Neural cell (in vitro differentiated cells): ENCODE results near the gene CHP2. TPM values are rescaled to one million over a fixed set of nuclear protein-coding genes. Genes with fewer than 3 reads are reported as not detected.

Experiments
- H2AFZ ChIP-seq: fragments of 200-600, 300-800 bp; sonication (generic), shearing (Covaris generic); 2 replicates; pipeline ENCODE4 v1.6.0; 2014; ENCODE audit warnings: low read depth, mild to moderate bottlenecking, antibody characterized with exemption, low read length, moderate library complexity
- H3F3A ChIP-seq: fragments of 200-600 bp; shearing (Covaris generic); 2 replicates; pipeline ENCODE4 v1.6.1; 2016; ENCODE audit warnings: mild to moderate bottlenecking, moderate library complexity, mixed read lengths, antibody characterized with exemption, low read length; ENCODE audit not compliant: insufficient read depth, poor library complexity, severe bottlenecking
- H3K27ac ChIP-seq: fragments of 200-600, 300-800 bp; sonication (generic), shearing (Covaris generic); 2 replicates; pipeline ENCODE4 v1.5.1; 2014; ENCODE audit warnings: mild to moderate bottlenecking, low read length, moderate library complexity
- H3K27me3 ChIP-seq: fragments of 300-800, 200-600 bp; sonication (generic), shearing (Covaris generic); 2 replicates; pipeline ENCODE4 v1.6.0; 2014; ENCODE audit warnings: mild to moderate bottlenecking, low read depth, low read length, moderate library complexity; ENCODE audit not compliant: insufficient read depth
- H3K36me3 ChIP-seq: fragments of 300-800, 200-600 bp; sonication (generic), shearing (Covaris generic); 2 replicates; pipeline ENCODE4 v1.5.1; 2014; ENCODE audit warnings: mild to moderate bottlenecking, antibody characterized with exemption, low read length, moderate library complexity; ENCODE audit not compliant: insufficient read depth
- H3K4me2 ChIP-seq: fragments of 300-800, 200-600 bp; sonication (generic), shearing (Covaris generic); 2 replicates; pipeline ENCODE4 v1.6.0; 2014; ENCODE audit warnings: mild to moderate bottlenecking, low read length
- H3K4me3 ChIP-seq: fragments of 300-800, 200-600 bp; sonication (generic), shearing (Covaris generic); 2 replicates; pipeline ENCODE4 v1.5.1; 2014; ENCODE audit warnings: mild to moderate bottlenecking, low read length, moderate library complexity
- H3K79me2 ChIP-seq: fragments of 200-600 bp; shearing (Covaris generic); replicated peaks from 2 replicates; pipeline ENCODE4 v1.6.0; 2014; ENCODE audit warnings: mild to moderate bottlenecking, low read length, moderate library complexity; ENCODE audit not compliant: insufficient read depth
- H3K9ac ChIP-seq: fragments of 300-800, 200-600 bp; sonication (generic), shearing (Covaris generic); 2 replicates; pipeline ENCODE4 v1.6.1; 2016; ENCODE audit warnings: mild to moderate bottlenecking, low read length, mixed read lengths
- H3K9me2 ChIP-seq: fragments of 200-600 bp; shearing (Covaris generic); 2 replicates; pipeline ENCODE4 v1.6.1; 2016; ENCODE audit warnings: mild to moderate bottlenecking, low read length, mixed read lengths; ENCODE audit not compliant: insufficient read depth
- H3K9me3 ChIP-seq: fragments of 200-600, 300-800 bp; sonication (generic), shearing (Covaris generic); 2 replicates; pipeline ENCODE4 v1.6.1; 2016; ENCODE audit warnings: mild to moderate bottlenecking, mixed run types, low read length, moderate library complexity, mixed read lengths
- H4K20me1 ChIP-seq: fragments of 200-600 bp; shearing (Covaris generic); 2 replicates; pipeline ENCODE4 v1.6.1; 2016; ENCODE audit warnings: mild to moderate bottlenecking, mixed run types; ENCODE audit not compliant: insufficient read depth
- EP300 ChIP-seq: fragments of 450-650 bp; conservative IDR thresholded peaks from 2 replicates; pipeline ENCODE4 v1.6.1; 2014; ENCODE audit warnings: antibody characterized with exemption, mild to moderate bottlenecking, moderate library complexity; ENCODE audit not compliant: poor library complexity, severe bottlenecking
- EZH2 ChIP-seq: fragments of 200-600, 300-800 bp; shearing (Covaris generic), sonication (generic); IDR thresholded peaks from 2 replicates; pipeline ENCODE4 v1.6.1; 2014; ENCODE audit warnings: antibody characterized with exemption, low read length, borderline replicate concordance, mild to moderate bottlenecking; ENCODE audit not compliant: insufficient read depth, poor library complexity, severe bottlenecking
- MXI1 ChIP-seq: fragments of 450-650 bp; conservative IDR thresholded peaks from 2 replicates; pipeline ENCODE4 v1.6.1; 2014; ENCODE audit warnings: antibody characterized with exemption, mild to moderate bottlenecking; ENCODE audit not compliant: poor library complexity, severe bottlenecking
- POLR2AphosphoS5 ChIP-seq: IDR thresholded peaks from 2 replicates; pipeline ENCODE4 v1.6.1; 2012
- RAD21 ChIP-seq: fragments of 450-650 bp; conservative IDR thresholded peaks from 2 replicates; pipeline ENCODE4 v1.6.1; 2014; ENCODE audit warnings: antibody characterized with exemption, mild to moderate bottlenecking, moderate library complexity
- REST ChIP-seq: IDR thresholded peaks from 2 replicates; pipeline ENCODE4 v1.6.1; 2012; ENCODE audit warnings: borderline replicate concordance
- SMC3 ChIP-seq: fragments of 450-650 bp; conservative IDR thresholded peaks from 2 replicates; pipeline ENCODE4 v1.6.1; 2014; ENCODE audit warnings: antibody characterized with exemption, mild to moderate bottlenecking, moderate library complexity; ENCODE audit not compliant: poor library complexity
- TAF1 ChIP-seq: IDR thresholded peaks from 2 replicates; pipeline ENCODE4 v1.6.1; 2012; ENCODE audit warnings: low read depth
- polyA plus RNA-seq: library from polyadenylated mRNA; depleted of rRNA; stranded (reverse); fragments of >200 nt; gene quantifications from 2 replicates; pipeline ENCODE4 v1.2.3, GENCODE V29; 2014
- TF ChIP-seq, protein P1 (sequence below): fragments of 450-650 bp; IDR thresholded peaks from 2 replicates; pipeline ENCODE4 v1.5.1; 2014; ENCODE audit warnings: antibody characterized with exemption, mild to moderate bottlenecking, moderate library complexity; ENCODE audit not compliant: poor library complexity, severe bottlenecking

CHP2 gene
- polyA plus RNA-seq, 1 donor from 2014 or later, result not detected

DNA sequence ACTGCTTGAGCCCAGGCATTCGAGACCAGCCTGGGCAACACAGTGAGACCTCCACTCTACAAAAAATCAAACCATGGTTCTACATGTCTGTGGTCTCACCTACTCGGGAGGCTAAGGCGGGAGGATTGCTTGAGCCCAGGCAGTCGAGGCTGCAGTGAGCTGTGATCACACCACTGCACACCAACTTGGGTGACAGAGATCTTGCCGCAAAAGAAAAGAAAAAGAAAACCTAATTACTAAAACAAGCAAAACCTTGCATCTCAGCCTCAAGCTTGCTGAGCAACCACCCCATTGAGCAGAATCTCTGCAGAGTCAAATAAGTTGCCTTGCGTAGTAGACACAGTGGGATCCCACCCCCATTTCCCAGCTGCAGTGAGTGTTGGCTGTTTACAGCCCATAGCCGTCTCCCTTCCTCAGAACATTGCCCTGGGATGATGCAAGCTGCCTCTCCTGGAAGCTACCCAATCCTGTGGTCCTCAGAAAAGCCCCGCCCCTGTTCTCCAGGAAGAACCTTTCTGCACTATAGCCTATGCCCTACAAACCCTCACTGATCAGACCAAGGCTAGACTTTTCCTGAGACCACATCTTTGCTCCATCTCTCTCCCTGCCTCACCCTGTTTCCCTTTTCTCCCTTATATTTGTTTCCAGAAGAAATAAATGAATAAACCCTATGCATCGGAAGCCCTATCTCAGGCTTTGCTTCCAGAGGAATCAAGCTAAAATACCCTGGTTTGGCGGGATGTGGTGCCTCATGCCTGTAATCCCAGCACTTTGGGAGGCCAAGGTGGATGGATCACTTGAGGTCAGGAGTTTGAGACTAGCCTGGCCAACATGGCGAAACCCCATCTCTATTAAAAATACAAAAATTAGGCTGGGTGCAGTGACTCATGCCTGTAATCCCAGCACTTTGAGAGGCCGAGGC lies 25.1 kb upstream of the CHP2 start:
- Histone ChIP-seq H3K27ac (no peak overlapping the region), H3K9ac (no peak overlapping the region), H3K9me3 (no peaks in the 10 kb centered on the region), H3K79me2 (no peaks in the 10 kb centered on the region), H3K9me2 (no peaks in the 10 kb centered on the region), H3F3A (no peaks in the 10 kb centered on the region), H3K36me3 (no peaks in the 10 kb centered on the region), H3K4me3 (no peak overlapping the region), H4K20me1 (no peaks in the 10 kb centered on the region), H3K27me3 (no peaks in the 10 kb centered on the region), H3K4me2 (no peak overlapping the region), H2AFZ (no peak overlapping the region)
- no peak for TF ChIP-seq TAF1
- TF ChIP-seq POLR2AphosphoS5, result no peak
- no peak for TF ChIP-seq REST
- no peak for TF ChIP-seq SMC3
- TF ChIP-seq MXI1, result no peak
- TF ChIP-seq EP300, result no peak
- TF ChIP-seq, protein P1, sequence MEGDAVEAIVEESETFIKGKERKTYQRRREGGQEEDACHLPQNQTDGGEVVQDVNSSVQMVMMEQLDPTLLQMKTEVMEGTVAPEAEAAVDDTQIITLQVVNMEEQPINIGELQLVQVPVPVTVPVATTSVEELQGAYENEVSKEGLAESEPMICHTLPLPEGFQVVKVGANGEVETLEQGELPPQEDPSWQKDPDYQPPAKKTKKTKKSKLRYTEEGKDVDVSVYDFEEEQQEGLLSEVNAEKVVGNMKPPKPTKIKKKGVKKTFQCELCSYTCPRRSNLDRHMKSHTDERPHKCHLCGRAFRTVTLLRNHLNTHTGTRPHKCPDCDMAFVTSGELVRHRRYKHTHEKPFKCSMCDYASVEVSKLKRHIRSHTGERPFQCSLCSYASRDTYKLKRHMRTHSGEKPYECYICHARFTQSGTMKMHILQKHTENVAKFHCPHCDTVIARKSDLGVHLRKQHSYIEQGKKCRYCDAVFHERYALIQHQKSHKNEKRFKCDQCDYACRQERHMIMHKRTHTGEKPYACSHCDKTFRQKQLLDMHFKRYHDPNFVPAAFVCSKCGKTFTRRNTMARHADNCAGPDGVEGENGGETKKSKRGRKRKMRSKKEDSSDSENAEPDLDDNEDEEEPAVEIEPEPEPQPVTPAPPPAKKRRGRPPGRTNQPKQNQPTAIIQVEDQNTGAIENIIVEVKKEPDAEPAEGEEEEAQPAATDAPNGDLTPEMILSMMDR, result no peak
- no peak for TF ChIP-seq RAD21
- no peak for TF ChIP-seq EZH2

GRCh38 chr16:23734176-23734893 lies 20.5 kb upstream of the CHP2 start:
- H2AFZ ChIP-seq, result no peak overlapping the region
- H3K27ac ChIP-seq, result no peak overlapping the region

More at GRCh38 chr16:23734176-23734893, 20.5 kb upstream of the CHP2 start:
- Histone ChIP-seq H3K27me3 (no peaks in the 10 kb centered on the region), H3K9me2 (no peaks in the 10 kb centered on the region), H4K20me1 (no peaks in the 10 kb centered on the region), H3K4me3 (no peak overlapping the region), H3K9ac (no peak overlapping the region), H3F3A (no peaks in the 10 kb centered on the region), H3K79me2 (no peaks in the 10 kb centered on the region), H3K9me3 (no peaks in the 10 kb centered on the region), H3K4me2 (no peak overlapping the region), H3K36me3 (no peaks in the 10 kb centered on the region)
- TF ChIP-seq, protein P1, result no peak
- no peak for TF ChIP-seq EZH2
- no peak for TF ChIP-seq SMC3
- no peak for TF ChIP-seq TAF1
- no peak for TF ChIP-seq POLR2AphosphoS5
- TF ChIP-seq REST, result no peak
- no peak for TF ChIP-seq RAD21
- TF ChIP-seq EP300, result no peak
